ENCODE measurements around the gene C2orf49.

Gene C2orf49

DNA sequence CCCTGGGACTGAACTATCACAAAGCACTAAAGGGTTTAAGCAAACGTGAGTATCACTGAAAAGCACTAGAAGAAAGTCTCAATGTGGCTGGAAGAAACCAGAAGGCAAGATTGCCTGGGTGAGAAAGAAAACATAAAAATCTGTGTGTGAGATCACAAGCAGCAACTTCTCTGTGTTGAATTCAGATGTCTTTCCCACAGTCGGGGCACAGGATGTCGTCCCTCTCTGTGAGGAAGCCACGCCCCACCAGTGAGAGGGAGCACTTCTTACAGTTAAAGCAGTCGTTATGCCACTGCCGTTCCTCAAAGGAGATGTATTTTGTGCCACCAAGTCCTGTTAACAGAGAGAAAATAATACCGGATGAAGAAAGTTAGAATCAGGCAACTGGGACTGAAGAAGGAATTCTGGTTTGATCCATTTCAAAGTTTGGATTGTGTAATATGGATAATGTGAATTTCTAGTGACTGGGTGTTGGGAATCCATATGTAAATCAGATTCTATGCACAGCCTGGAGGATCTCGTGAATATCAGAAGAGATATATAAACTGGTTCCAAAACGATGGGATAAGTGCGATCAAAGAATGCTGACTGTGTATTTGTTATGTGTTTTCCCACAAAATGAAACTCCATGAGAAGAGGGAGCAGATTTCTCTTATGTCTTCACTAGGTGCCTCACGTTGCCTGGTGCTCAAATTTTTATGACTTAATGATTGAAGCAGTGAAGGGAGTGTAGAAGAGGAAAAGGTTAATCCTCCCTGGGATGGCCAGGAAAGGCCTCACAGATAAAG, 24.0 kb downstream of the C2orf49 start:
- peaks cover 7% of the 10 kb centered on the region for H3K9me3 Mint-ChIP-seq
- H3K4me3 Mint-ChIP-seq: peak overlapping the region; percentile 33
- H3K4me1 Mint-ChIP-seq (ENCODE audit: low read depth): peaks cover 29% of the 10 kb centered on the region
- peaks cover 55% of the 10 kb centered on the region for H3K36me3 Mint-ChIP-seq (ENCODE audit: low read depth)
- H3K27me3 Mint-ChIP-seq (ENCODE audit: low read depth): no peaks in the 10 kb centered on the region
- H3K27ac Mint-ChIP-seq: peak overlapping the region; percentile 69
- no peak for DNase-seq (ENCODE audit: low spot score)

DNA sequence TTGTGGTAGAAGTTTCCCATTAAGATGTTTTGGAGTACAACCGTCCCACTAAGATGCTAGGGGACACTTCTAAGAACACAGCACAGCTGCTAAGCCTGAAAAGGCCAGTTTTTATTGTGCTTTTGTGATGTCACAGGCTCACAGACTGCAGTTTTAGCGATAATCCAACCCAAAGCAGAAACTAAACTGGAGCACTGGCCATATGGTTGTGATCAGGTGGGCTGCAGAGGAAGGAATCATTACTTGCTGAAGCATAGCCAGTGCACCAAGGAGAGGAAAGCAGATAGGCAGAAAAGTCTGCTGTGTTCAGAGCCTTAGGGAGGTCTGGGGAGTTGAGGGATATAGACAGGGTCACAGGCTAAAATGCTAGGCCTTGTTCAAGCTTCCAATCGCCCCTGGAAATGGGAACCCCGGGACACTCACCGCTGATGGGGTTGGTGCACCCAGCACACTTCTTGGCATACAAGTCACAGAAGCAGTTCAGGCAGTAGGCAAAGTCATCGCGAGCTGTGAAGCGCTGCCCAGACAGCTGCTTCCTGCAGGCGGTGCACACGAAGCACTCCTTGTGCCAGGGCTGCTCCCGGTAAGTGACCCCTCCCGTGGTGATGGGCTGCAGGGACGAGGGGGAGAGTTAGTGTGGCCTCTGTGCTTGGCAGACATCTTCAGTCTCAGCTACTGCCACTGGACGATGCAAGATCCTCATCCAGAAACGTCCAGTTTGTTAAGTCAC, 25.7 kb downstream of the C2orf49 start:
- no peak for DNase-seq (ENCODE audit: low spot score)

DNA sequence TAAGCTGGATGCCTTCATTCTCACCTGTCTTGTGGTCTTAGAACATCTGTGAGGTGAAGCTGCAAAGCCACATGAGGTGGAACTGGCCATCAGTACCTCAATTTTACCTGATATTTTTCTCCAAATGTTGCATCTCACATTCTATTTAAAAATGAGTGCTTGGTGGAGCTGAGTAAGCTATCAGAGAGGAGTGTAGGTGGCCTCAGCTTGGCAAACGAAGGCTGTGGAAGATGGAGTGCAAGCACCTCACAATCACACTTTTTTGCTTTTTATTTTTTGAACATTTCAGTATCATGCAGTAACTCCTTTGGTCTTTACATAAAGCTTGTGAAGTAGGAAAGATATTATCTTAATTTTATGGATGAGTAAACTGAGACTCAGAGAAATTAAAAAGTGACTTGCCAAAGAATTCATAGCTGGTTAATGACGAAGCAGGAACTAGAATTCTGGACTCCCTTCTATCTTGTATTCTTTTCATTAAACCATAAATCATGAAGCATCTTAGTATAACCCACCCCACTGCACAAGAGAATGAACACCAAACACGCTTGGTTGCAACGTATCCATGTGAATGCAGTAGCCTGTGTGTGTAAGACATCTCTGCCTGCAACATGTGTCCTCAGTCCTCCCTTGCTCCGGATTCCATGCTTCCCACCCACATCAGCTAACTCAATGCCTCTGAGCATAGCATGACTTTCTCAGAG, 27.2 kb downstream of the C2orf49 start:
- H3K4me1 Mint-ChIP-seq (ENCODE audit: low read depth): peaks cover 30% of the 10 kb centered on the region
- H3K9me3 Mint-ChIP-seq: no peaks in the 10 kb centered on the region
- H3K36me3 Mint-ChIP-seq (ENCODE audit: low read depth): peaks cover 29% of the 10 kb centered on the region
- H3K27me3 Mint-ChIP-seq (ENCODE audit: low read depth): no peaks in the 10 kb centered on the region
- no peak overlapping the region for H3K4me3 Mint-ChIP-seq
- no peak overlapping the region for H3K27ac Mint-ChIP-seq
- no peak for DNase-seq (ENCODE audit: low spot score)

More for the DNA sequence above, 25.7 kb downstream of the C2orf49 start:
- Mint-ChIP-seq H3K27ac (no peak overlapping the region), H3K27me3 (ENCODE audit: low read depth) (no peaks in the 10 kb centered on the region), H3K36me3 (ENCODE audit: low read depth) (peaks cover 40% of the 10 kb centered on the region), H3K4me3 (no peak overlapping the region), H3K9me3 (no peaks in the 10 kb centered on the region), H3K4me1 (ENCODE audit: low read depth) (peaks cover 29% of the 10 kb centered on the region)

DNA sequence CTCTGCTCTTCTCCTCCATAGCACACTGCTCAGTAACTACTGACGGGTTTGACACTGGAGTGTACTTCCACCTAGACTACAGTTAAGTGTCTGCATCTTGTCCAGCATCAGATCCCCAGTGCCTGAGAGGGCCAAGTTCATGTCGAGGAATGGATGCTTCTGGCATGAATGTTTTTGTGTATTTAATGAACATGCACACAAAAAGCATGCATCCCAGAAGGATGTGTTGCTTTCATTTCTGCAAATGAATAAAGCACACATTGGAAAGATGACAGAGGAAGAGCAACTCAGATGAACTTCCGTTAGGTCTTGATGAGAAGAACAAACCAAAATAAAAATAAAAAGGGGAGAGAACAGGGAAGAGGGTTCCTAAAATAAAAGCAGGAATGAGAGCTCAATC, 27.9 kb downstream of the C2orf49 start:
- Mint-ChIP-seq H3K27ac (no peak overlapping the region), H3K4me3 (no peak overlapping the region), H3K27me3 (ENCODE audit: low read depth) (no peaks in the 10 kb centered on the region), H3K4me1 (ENCODE audit: low read depth) (peaks cover 36% of the 10 kb centered on the region), H3K36me3 (ENCODE audit: low read depth) (peaks cover 24% of the 10 kb centered on the region), H3K9me3 (no peaks in the 10 kb centered on the region)
- no peak for DNase-seq (ENCODE audit: low spot score)

DNA sequence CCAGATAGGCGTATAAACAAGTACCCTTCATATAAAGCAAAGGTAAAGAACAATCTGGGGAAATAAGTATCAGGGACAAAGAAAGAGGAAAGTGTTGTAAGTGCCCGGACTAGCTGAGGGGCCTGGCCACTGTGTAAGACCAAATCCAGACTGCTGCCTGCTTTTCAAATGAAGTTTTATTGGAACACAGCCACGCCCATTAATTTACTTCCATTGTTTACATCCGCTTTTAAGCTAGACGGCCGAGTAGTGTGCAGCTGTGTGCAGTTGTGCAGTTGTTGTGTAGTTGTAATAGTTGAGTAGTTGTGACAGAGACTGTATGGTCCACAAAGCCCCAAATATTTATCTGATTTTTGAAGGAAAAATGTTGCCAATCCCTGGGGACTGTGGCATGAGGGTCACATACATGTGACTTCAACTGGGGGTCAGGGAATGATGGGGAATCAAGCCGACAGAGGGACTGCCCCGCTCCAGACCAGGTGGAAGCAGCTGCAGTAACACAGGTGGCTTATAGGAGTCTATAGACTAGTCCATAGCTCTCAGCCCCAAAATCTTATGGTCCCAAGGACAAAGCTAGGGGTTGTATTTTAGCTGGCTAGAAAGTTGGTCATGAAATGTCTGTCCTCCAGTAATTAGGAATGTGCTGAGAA, 31.5 kb downstream of the C2orf49 start:
- no peak overlapping the region for H3K4me3 Mint-ChIP-seq
- peaks cover 7% of the 10 kb centered on the region for H3K36me3 Mint-ChIP-seq (ENCODE audit: low read depth)
- H3K9me3 Mint-ChIP-seq: no peaks in the 10 kb centered on the region
- no peaks in the 10 kb centered on the region for H3K27me3 Mint-ChIP-seq (ENCODE audit: low read depth)
- no peak overlapping the region for H3K27ac Mint-ChIP-seq
- DNase-seq (ENCODE audit: low spot score): no peak
- peaks cover 21% of the 10 kb centered on the region for H3K4me1 Mint-ChIP-seq (ENCODE audit: low read depth)

DNA sequence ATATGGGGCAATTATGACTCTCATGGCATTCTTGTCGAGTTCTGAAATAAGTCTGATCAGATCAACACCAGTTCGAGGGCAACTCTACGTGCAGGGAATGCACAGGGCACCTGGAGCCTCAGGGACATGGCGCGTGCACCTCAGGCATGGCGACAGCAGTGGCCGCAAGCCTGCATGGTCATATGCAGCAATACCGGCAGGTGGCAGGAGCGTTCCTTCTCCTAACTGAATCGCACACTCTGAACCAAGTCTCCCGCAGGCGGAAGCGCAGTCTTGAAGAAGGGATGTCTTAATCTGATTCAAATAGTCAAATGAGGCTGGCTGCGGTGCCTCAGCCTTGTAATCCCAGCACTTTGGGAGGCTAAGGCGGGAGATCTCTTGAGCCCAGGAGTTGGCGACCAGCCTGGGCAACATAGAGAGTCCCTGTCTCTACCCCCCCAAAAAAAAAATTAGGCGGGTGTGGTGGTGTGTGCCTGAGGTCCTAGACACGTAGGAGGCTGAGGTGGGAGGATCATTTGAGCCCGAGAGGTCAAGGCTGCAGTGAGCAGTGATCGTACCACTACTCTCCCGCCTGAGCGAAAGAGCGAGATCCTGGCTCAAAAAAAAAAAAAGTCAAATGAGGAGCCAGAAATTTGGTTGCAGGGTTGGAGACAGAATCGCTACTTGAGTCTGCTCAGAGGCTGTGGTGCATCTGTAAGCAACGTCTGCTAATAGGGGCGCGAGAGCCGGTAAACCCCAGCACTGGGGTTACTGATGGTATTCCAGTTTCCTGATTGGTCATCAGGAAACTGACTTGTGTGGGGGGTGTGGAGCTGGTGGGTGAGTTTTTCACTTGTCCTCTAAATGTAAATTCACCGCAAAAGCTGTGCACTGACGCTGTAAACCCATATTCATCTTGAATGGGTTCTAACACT, 32.7 kb downstream of the C2orf49 start:
- H3K27me3 Mint-ChIP-seq (ENCODE audit: low read depth): no peaks in the 10 kb centered on the region
- H3K9me3 Mint-ChIP-seq: no peaks in the 10 kb centered on the region
- peaks cover 28% of the 10 kb centered on the region for H3K4me1 Mint-ChIP-seq (ENCODE audit: low read depth)
- H3K4me3 Mint-ChIP-seq: peak overlapping the region; percentile 25
- DNase-seq (ENCODE audit: low spot score): peak; percentile 78
- H3K27ac Mint-ChIP-seq: no peak overlapping the region
- H3K36me3 Mint-ChIP-seq (ENCODE audit: low read depth): peaks cover 8% of the 10 kb centered on the region

DNA sequence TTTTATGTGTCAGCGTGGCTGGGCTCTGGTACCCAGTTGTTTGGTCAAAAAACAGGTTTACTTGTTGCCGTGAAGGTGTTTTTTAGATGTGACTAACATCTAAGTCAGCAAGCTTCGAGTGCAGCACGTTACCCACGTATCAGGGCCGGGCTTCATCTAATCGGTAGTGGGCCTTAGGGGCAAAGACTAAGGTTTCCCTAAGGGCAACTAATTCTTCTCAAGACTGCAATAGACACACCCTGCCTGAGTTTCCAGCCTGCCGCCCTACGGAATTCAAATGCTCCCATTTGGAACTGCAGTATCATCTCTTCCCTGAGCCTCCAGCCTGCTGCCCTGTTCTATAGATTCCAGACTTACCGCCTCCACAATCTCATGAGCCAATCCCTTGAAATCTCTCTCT, 33.8 kb downstream of the C2orf49 start:
- Mint-ChIP-seq H3K4me3 (no peak overlapping the region), H3K36me3 (ENCODE audit: low read depth) (peaks cover 4% of the 10 kb centered on the region), H3K4me1 (ENCODE audit: low read depth) (peaks cover 28% of the 10 kb centered on the region), H3K27me3 (ENCODE audit: low read depth) (no peaks in the 10 kb centered on the region), H3K27ac (no peak overlapping the region), H3K9me3 (no peaks in the 10 kb centered on the region)
- DNase-seq (ENCODE audit: low spot score): no peak

DNA sequence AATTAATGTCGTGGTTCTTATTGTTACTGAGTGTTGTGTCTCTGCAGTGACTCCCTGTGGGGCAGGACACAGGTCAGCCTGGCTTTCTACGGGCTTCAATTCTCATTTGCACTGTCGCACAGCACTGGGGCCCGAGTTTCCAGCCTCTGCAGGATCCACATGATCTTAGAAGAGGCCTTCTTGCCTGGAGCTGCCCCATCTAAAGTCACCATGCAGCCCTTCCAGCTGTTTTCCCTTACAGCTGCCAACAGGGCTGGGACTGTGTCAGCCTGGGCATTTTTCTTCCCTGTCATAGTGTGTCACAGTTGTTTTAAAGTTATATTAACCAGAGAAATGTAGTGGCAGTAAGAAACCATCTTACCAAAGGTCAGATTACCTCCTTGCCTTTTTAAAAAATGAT, 34.5 kb downstream of the C2orf49 start:
- no peaks in the 10 kb centered on the region for H3K9me3 Mint-ChIP-seq
- no peak for DNase-seq (ENCODE audit: low spot score)
- peaks cover 28% of the 10 kb centered on the region for H3K4me1 Mint-ChIP-seq (ENCODE audit: low read depth)
- H3K36me3 Mint-ChIP-seq (ENCODE audit: low read depth): peaks cover 4% of the 10 kb centered on the region
- H3K4me3 Mint-ChIP-seq: no peak overlapping the region
- H3K27ac Mint-ChIP-seq: no peak overlapping the region
- no peaks in the 10 kb centered on the region for H3K27me3 Mint-ChIP-seq (ENCODE audit: low read depth)

DNA sequence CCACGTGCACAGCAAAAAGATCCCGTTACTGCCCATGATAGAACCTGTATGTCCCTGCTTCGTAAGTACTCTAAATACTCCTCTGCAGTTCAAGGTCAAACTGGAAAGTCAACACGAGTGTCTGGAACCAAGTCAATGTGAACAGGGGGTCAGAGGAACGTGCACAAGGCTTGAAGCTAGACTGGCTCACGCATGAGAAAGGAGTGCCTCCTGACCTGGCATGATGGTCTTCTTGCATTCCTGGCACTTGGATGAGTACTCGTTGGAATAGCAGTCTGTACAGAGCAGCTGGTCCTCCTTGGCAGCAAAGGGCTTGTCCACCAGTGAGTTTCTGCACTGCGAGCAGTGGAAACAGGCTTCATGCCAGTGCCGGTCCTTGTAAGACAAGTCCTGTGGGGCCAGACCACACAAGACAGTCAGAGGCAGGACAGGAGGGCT, 36.0 kb downstream of the C2orf49 start:
- H3K9me3 Mint-ChIP-seq: no peaks in the 10 kb centered on the region
- no peaks in the 10 kb centered on the region for H3K27me3 Mint-ChIP-seq (ENCODE audit: low read depth)
- H3K4me1 Mint-ChIP-seq (ENCODE audit: low read depth): peaks cover 28% of the 10 kb centered on the region
- peak overlapping the region; percentile 95 for H3K27ac Mint-ChIP-seq
- no peak overlapping the region for H3K4me3 Mint-ChIP-seq
- H3K36me3 Mint-ChIP-seq (ENCODE audit: low read depth): peaks cover 4% of the 10 kb centered on the region
- DNase-seq (ENCODE audit: low spot score): no peak

DNA sequence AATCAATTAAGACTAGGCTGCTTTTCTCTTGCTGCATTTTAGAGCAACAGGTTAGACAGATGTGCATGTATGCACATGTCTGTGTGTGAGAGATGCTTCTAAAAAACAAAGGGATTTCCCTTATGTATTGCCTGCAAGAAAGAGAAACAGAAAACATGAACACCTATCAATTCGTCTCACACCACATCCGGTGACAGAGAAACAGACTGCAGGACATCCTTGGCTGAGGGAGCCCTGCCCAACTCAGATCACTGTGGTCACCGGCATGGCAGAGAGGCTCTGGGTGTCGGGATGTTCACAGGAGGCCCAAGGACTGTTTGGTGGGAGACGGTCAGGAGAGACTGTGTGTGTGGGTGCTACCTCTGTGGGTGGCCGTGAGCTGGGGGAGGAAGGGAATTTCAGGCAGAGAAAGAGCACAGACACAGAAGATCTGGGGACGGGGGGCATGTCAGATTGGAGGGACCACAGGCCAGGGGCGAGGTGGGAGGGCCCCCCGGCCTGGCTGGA, 36.6 kb downstream of the C2orf49 start:
- peaks cover 4% of the 10 kb centered on the region for H3K36me3 Mint-ChIP-seq (ENCODE audit: low read depth)
- DNase-seq (ENCODE audit: low spot score): peak; percentile 7
- no peaks in the 10 kb centered on the region for H3K9me3 Mint-ChIP-seq
- peaks cover 28% of the 10 kb centered on the region for H3K4me1 Mint-ChIP-seq (ENCODE audit: low read depth)
- no peaks in the 10 kb centered on the region for H3K27me3 Mint-ChIP-seq (ENCODE audit: low read depth)
- peak overlapping the region; percentile 95 for H3K27ac Mint-ChIP-seq
- peak overlapping the region; percentile 80 for H3K4me3 Mint-ChIP-seq

DNA sequence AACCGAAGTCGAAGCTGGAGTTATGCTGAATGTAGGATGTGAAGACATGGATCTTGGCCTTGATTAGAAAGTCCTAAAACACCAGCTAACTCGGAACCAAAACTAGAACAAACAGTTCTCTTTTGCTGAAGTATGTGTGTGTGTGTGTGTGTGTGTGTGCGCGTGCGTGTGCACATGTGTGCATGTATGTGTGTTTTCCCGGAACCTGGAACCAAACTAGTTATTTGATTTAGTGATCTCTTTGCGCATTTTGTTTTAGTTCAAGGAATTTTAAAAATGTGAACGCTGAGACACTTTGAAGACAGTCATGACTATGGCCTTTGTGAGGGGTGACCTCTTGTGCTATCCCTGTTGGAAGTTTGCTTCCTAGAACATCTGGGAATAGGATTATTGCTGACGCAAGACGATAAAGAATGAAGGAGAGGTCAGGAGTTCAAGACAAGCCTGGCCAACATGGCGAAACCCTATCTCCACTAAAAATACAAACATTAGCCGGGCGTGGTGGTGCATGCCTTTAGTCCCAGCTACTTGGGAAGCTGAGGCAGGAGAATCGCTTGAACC, 37.7 kb downstream of the C2orf49 start:
- no peak overlapping the region for H3K27ac Mint-ChIP-seq
- DNase-seq (ENCODE audit: low spot score): no peak
- no peaks in the 10 kb centered on the region for H3K27me3 Mint-ChIP-seq (ENCODE audit: low read depth)
- peaks cover 4% of the 10 kb centered on the region for H3K36me3 Mint-ChIP-seq (ENCODE audit: low read depth)
- H3K9me3 Mint-ChIP-seq: no peaks in the 10 kb centered on the region
- no peak overlapping the region for H3K4me3 Mint-ChIP-seq
- H3K4me1 Mint-ChIP-seq (ENCODE audit: low read depth): peaks cover 27% of the 10 kb centered on the region

DNA sequence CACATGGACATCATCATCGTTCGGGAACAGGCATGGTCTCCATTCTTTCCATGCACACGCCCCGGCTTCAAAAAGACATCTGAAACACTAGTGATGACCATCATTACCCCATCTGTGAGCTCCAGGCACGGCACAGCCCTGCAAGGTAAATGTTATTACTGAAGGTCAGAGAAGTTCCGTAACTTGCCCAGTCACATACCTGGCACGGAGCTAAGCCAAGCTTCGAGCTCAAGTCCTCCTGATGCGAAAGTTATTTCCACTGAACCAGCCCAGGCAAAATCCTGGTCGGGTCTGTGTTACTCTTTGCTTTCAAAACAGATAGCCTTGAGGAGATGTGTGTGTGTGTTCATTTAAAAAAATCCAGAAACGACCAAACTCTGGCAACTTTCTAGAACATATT, 38.7 kb downstream of the C2orf49 start:
- no peak for DNase-seq (ENCODE audit: low spot score)
- Mint-ChIP-seq H3K36me3 (ENCODE audit: low read depth) (peaks cover 4% of the 10 kb centered on the region), H3K4me1 (ENCODE audit: low read depth) (peaks cover 25% of the 10 kb centered on the region), H3K27ac (no peak overlapping the region), H3K9me3 (no peaks in the 10 kb centered on the region), H3K27me3 (ENCODE audit: low read depth) (no peaks in the 10 kb centered on the region), H3K4me3 (no peak overlapping the region)
